SK-N-MC (cell line): Measurements from ENCODE around the gene BTNL8.
A peak's percentile ranks its signal among the peaks of the same experiment; 100 is the strongest.

ENCODE experiments used
- DNase-seq: peaks from one replicate; pipeline ENCODE4 v3.0.0-alpha.2; 2011; ENCODE audit warnings: low read depth, low spot score
- H3K27ac ChIP-seq: fragments of 200-600 bp; sonication (generic); 2 replicates; pipeline ENCODE4 v1.5.1; 2016; ENCODE audit warnings: mixed run types
- H3K36me3 ChIP-seq: fragments of 200-600 bp; sonication (generic); 2 replicates; pipeline ENCODE4 v1.6.1; 2017; ENCODE audit warnings: antibody characterized with exemption, low read length, mixed read lengths; ENCODE audit not compliant: insufficient read depth
- H3K4me3 ChIP-seq: fragments of 200-600 bp; sonication (generic); 2 replicates; pipeline ENCODE4 v1.5.1; 2016
- H3K9ac ChIP-seq: fragments of 200-600 bp; sonication (generic); 2 replicates; pipeline ENCODE4 v1.8.0; 2017; ENCODE audit warnings: mixed run types, mixed read lengths; ENCODE audit not compliant: insufficient read length
- H3K9me3 ChIP-seq: fragments of 200-600 bp; sonication (generic); 2 replicates; pipeline ENCODE4 v1.6.1; 2017; ENCODE audit warnings: low read depth, mild to moderate bottlenecking, antibody characterized with exemption, low read length, moderate library complexity, mixed read lengths
- EZH2 ChIP-seq: fragments of 200-600 bp; sonication (generic); IDR thresholded peaks from one replicate; pipeline ENCODE4 v1.6.1; 2017; ENCODE audit warnings: antibody characterized with exemption
- FOXP2 ChIP-seq: optimal IDR thresholded peaks from 2 replicates; pipeline ENCODE3; 2011; ENCODE audit warnings: mild to moderate bottlenecking, moderate library complexity; ENCODE audit not compliant: insufficient read depth; ENCODE audit errors: extremely low read length, control extremely low read depth
- POLR2AphosphoS5 ChIP-seq: IDR thresholded peaks from 2 replicates; pipeline ENCODE4 v1.6.1; 2012; ENCODE audit warnings: mild to moderate bottlenecking, low read depth, low read length, borderline replicate concordance

Gene BTNL8

DNA sequence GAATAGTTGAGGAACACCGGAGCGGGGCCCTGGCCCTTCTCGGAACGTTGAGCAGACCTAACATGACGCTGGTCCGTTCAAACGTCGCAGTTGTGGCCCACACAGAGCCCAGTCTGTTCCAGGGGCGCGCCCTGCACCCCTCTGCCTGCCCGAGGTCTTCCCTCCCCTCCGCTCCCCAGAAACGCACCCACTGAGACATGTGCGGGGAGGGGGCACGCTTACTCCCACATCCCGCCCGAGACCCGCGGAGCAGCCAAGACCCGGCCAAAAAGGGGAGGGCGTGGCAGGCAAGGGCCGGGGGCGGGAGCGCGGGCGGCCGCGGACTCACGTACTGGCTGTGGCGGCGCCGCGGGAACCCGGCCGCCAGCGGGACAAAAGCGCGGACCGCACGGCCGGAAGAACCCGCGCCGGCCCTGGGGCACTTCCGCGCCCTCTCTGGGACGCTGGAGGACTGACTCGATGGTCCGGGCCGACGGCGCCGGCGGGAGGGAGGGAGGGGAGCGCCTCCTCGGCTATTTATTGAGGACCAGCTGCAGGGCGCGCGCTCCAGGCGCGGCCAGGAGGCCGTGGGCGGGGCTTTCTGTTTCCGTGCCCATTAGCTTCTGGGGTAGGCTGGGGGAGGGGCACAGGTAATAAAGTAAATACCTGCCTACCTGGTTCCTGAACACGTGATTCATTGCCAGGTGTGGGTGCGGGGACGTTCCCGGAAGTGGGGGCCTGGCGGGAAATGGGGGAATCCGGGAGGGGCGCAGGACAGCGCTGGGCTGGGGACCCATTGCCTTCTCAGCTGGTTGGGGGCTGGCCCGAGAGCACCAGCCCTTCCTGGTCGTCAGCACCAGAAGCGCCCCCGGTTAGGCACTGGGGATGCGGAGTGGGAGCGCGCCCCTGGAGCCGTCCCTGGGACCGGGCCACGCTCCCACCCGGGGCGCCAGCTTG, 37.8 kb upstream of the BTNL8 start, which contains the start of gene ZFP62:
Gene ZFP62, minus strand, starts transcription at position 390 of the 936 bp plus-strand sequence. Its CDS starts 57 bp downstream, at position 333.
- Histone ChIP-seq H3K27ac (peak within 1 kb of the TSS; percentile 76), H3K9ac (peak within 1 kb of the TSS; percentile 96), H3K36me3 (peaks cover 31% of the 10 kb centered on the region), H3K9me3 (peaks cover 2% of the 10 kb centered on the region; the same call in 1 of the 2 replicates), H3K4me3 (peak within 1 kb of the TSS; percentile 92)
- peak; percentile 77 for TF ChIP-seq POLR2AphosphoS5
- TF ChIP-seq FOXP2 = no peak
- TF ChIP-seq EZH2 = no peak
- no peak for DNase-seq

DNA sequence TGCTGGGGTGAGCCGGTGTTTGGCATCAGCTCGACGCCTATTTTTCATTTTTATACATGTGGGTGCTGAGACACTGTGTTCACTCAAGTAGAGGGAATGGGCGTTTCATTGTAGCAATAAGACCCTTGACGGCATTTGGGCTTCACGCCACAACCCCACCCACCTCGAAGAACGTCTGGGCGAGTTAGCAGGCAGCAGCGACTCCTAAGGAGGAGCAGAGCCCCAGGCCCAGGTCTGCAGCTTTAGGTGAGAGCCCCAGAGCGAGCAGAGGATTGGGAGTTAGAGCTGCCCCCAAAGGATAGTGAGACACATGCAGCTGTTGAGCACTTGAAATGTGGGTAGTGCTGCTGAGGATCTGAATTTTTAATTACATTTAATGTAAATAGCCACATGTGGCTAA, 36.3 kb upstream of the BTNL8 start:
- Histone ChIP-seq H3K36me3 (peaks cover 18% of the 10 kb centered on the region), H3K27ac (no peak overlapping the region), H3K4me3 (no peak overlapping the region), H3K9me3 (peaks cover 2% of the 10 kb centered on the region; the same call in 1 of the 2 replicates), H3K9ac (no peak overlapping the region)
- TF ChIP-seq EZH2 (no peak), POLR2AphosphoS5 (no peak)
- DNase-seq = no peak

DNA sequence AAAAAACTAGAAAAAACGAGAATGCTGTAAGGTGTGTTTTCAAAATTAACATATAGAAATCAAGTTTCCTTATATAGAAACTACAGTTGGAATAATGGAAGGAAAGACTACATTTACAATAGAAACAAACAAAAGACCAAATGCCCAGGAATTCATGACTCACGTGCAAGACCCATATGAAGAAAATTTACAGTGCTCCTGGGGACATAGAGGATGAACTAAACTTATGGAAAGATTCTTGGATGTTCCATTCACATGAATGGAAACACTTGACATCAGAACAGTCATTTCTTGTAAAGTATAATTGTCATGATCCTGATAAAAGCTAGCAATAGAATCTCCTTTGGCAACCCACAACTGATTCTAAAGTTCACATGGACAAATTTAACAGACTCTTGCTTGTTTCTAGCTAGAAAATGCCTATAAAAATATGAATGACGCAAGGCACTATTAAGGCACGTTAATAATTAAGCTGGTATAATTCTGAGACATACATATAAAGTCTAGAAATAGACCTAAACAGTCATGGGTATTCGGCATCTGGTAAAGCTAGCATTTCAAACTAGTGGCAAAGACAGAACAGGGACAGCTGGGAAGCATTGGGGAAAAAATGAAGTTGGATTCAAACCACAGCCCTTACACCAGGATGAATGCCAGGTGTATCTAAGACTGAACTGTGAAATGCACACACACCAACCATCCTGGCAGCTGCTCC, 32.8 kb upstream of the BTNL8 start:
- no peaks in the 10 kb centered on the region for H3K36me3 ChIP-seq
- no peak for TF ChIP-seq POLR2AphosphoS5
- TF ChIP-seq EZH2 = no peak
- no peak for TF ChIP-seq FOXP2
- no peak overlapping the region for H3K4me3 ChIP-seq
- H3K9ac ChIP-seq = no peak overlapping the region
- H3K27ac ChIP-seq = no peak overlapping the region
- no peaks in the 10 kb centered on the region for H3K9me3 ChIP-seq
- DNase-seq = no peak

DNA sequence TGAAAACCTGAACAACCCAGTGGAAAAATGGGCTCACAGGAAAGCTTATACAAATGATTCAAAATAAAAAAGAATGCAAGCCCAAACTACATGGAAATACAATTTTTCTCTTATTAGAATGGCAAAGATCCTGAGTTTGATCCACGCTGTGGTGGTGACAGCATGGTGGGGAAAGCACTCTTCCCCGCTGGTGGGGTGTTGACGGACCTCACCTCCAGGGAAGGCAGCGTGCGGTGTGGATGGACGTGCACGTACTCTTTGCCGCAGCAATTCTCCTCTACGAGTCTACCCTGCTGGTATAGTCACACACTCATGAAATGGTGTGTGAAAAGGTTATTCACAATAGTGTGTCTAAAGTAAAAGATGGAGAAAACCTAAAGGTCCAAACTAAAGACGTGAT, 32.0 kb upstream of the BTNL8 start:
- TF ChIP-seq EZH2 = no peak
- no peak for TF ChIP-seq FOXP2
- TF ChIP-seq POLR2AphosphoS5 = no peak

DNA sequence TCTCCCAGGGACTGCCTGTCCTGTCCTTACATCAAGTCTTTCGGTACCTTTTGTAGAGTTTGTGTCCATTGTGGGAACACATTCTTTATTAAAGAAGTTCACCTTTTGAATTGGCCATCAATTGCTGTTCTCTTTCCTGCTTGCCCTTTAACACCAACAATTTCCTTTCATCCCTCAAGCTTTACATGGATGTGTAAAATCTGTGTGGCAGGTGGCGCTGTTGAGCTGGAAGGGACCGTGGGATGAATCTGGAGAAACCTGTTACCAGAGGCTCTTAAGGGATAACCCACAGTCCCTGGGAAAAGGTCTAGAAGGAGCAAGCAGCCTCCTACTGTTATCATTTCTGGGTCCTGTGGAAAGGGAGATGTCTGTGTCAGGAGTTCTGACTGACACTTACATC, 30.0 kb upstream of the BTNL8 start:
- Histone ChIP-seq H3K36me3 (no peaks in the 10 kb centered on the region), H3K27ac (no peak overlapping the region), H3K9me3 (no peaks in the 10 kb centered on the region), H3K4me3 (no peak overlapping the region), H3K9ac (no peak overlapping the region)
- DNase-seq = peak; percentile 44
- TF ChIP-seq FOXP2 (no peak), EZH2 (no peak), POLR2AphosphoS5 (no peak)

More for the DNA sequence above, 32.0 kb upstream of the BTNL8 start:
- Histone ChIP-seq H3K4me3 (no peak overlapping the region), H3K27ac (no peak overlapping the region), H3K9me3 (no peaks in the 10 kb centered on the region), H3K36me3 (no peaks in the 10 kb centered on the region), H3K9ac (no peak overlapping the region)
- no peak for DNase-seq

DNA sequence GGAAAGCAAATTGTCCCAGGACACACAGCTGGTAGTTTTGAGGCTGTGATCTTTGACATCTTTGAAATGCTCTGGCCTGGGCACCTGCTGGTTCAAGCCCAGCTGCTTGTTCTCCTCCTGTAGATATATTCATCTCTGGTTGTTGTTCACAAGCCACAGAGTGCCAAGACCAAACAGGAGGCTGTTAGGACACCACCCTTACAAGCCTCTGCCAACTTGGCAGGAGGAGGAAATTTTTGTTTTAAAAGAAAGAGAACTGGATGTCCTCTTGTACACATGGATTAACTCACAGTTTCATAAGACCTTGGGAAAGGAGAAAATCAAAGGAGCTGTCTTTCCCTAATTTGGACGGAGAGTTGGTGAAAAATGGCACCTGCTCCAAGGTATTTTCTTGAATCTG, 29.4 kb upstream of the BTNL8 start:
- no peak overlapping the region for H3K27ac ChIP-seq
- H3K9me3 ChIP-seq = no peaks in the 10 kb centered on the region
- no peaks in the 10 kb centered on the region for H3K36me3 ChIP-seq
- TF ChIP-seq POLR2AphosphoS5 (no peak), FOXP2 (no peak), EZH2 (no peak)
- DNase-seq = no peak
- no peak overlapping the region for H3K9ac ChIP-seq
- no peak overlapping the region for H3K4me3 ChIP-seq

DNA sequence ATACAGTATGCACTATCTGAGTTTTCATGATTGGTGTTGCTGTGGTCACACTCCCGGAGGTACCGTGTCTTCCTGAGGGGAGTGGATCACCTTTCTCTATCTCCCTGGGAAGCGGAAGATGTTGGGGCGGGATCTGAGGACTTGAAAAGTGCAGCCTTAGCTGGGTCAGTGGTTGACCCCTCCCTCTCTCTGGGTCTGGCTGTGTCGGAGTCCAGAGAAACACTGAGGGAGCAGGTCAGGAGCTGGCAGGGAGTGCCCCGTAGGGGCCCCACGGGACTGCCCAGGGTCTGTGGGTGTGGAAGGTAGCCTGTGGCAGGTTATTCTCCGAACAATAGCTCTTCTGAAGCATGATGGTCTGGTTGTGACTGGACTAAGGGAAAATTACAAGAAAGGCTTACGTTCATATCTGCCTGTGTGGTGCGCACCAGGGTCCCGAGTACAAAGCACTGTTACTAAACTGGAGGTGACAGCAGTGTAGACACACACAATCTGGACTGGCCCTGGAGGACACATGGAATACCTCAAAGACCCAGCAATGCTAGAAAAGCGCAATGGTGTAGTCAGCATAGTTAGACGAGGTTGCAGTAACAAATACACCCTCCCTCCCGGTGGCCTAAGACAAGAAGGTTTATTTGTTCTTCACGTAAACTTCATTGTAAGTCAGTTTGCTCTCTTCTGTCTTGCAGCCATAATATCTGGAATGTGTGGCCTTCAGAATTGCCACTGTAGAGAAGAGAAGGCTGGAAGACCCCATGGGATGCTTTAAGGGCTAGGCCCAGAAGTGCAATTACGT, 28.5 kb upstream of the BTNL8 start:
- no peak for DNase-seq
- Histone ChIP-seq H3K36me3 (no peaks in the 10 kb centered on the region), H3K9me3 (no peaks in the 10 kb centered on the region), H3K9ac (no peak overlapping the region), H3K4me3 (no peak overlapping the region), H3K27ac (no peak overlapping the region)
- TF ChIP-seq POLR2AphosphoS5 = no peak
- no peak for TF ChIP-seq EZH2
- no peak for TF ChIP-seq FOXP2

DNA sequence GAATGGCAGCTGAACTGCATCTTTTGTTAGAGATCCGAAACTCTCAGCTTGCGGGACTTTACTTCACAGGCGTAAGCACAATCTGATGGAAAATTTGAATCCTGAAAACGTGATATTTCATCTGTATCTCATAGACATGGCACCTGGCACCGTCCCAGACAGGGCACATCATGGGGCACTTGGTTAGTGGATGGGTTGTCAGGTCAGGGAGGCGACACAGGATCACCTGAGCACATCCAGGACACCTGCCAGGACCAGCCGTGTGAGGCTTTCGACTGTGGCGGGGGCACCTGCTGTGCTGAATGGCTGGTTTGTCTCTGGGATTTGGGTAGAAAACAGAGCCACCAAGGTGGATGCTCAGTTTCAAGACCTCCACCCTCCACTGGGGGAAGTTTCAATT, 26.5 kb upstream of the BTNL8 start:
- H3K4me3 ChIP-seq = no peak overlapping the region
- no peak for TF ChIP-seq POLR2AphosphoS5
- TF ChIP-seq FOXP2 = no peak
- TF ChIP-seq EZH2 = no peak
- H3K9me3 ChIP-seq = no peaks in the 10 kb centered on the region
- no peak overlapping the region for H3K9ac ChIP-seq
- H3K36me3 ChIP-seq = no peaks in the 10 kb centered on the region
- no peak for DNase-seq
- H3K27ac ChIP-seq = no peak overlapping the region
